KBM-7 (cell line): ENCODE measurements around the gene NOL11.

Source experiments
- DNase-seq: peaks from one replicate; pipeline ENCODE4 v3.0.0-alpha.2; 2015
- in situ Hi-C: fragments of 300-500 bp; cut with MboI; formaldehyde crosslinking; loops from 2 replicates; pipeline ENCODE4 v1.14.3; 2020; ENCODE audit warnings: low sequenced_read_pairs, low pct_unique_long_range_greater_than_20kb, mixed read lengths

NOL11 gene

DNA sequence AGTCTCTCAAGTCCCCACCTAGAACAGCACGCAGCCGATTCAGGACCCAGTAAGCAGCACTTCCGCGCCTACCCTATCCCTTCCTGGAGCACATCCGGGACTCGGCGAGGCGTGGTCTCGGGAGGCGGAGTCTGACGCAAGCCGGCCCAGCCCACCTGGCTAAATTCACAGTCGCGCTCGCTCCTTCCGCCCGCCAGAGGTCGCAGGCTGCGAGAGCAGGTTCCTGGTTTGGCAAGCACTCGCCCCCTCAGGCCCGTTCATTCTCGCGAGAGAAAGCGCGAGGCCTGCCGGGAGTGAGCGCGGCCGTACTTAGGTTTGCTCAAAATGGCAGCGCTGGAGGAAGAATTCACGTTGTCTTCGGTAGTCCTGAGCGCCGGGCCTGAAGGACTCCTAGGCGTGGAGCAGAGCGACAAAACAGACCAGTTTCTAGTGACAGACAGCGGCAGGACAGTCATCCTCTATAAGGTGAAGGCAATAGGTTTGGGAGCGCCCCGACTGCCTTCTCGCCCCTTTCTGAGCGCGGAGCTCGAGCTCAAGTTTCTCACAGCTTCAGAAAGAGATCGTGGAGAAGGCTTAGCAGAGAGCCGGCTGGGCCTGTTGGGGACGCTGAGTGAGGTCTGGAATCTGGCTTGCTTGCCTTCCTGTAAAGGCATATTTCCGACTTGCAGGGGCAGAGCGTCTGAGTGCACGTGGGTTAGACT, at the start of gene NOL11:
NOL11 (plus strand) TSS at position 313 of the 701 bp plus-strand sequence; CDS start at position 325, 12 bp downstream.
- in situ Hi-C loops = no loop called here

GRCh38 chr17:67671493-67671892, 46.2 kb upstream of the NOL11 start:
- in situ Hi-C loops = no loop called here
- no peak for DNase-seq

More for the DNA sequence above, at the start of gene NOL11:
- peak; percentile 100 for DNase-seq

- no peak for DNase-seq
Observed at GRCh38 chr17:67672592-67673335, 45.0 kb upstream of the NOL11 start.

GRCh38 chr17:67675481-67675880, 42.3 kb upstream of the NOL11 start:
- no peak for DNase-seq
- in situ Hi-C loops = no loop called here

More at GRCh38 chr17:67672592-67673335, 45.0 kb upstream of the NOL11 start:
- in situ Hi-C loops = no loop called here

DNA sequence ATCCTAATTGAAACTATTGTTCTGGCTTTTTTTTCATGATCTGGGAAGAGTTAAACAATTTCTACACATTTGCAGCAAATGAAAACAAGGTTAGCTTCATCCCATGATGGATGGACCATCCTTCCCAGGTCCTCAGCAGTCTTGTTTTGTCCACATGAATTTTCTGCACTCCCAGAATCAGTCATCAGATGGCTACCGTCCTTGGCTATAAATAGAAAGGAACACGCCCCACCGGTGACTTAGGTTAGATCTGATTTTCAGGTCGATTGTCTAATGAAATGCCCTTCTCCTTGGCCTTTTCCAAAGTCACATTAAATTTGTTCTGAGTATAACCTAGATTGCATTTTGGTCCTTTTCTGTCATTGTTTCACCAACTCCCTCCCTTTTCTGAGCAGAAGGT, 41.4 kb upstream of the NOL11 start:
- DNase-seq = no peak
- in situ Hi-C loops = no loop called here

- in situ Hi-C loops = no loop called here
- DNase-seq = no peak
Observed at GRCh38 chr17:67678414-67678813, 39.3 kb upstream of the NOL11 start.

DNA sequence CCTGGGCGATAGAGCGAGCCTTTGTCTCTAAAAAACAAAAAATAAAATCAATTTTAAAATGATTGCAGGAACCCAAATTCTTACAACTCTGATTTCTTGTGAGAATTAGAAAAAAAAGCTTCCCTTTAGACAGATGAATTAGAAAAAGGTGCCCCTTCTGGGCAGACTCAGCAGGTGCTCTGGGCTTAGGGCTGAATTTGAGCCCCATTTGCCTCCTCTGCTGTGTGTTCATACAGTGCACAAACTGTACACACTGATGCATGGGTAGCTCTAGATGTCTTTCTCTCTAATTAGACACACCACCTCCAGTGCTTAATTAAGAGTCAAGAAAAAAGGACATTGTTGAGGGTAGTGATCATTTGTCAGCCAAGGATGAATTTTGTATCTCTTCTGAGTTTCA, 38.5 kb upstream of the NOL11 start:
- in situ Hi-C loops = no loop called here
- DNase-seq = no peak

- no peak for DNase-seq
- in situ Hi-C loops = no loop called here
Observed at GRCh38 chr17:67679721-67680120, 38.0 kb upstream of the NOL11 start.

- in situ Hi-C loops = no loop called here
- DNase-seq = no peak
Observed at GRCh38 chr17:67680445-67681224, 37.1 kb upstream of the NOL11 start.

- in situ Hi-C loops = no loop called here
- DNase-seq = no peak
Observed at GRCh38 chr17:67682196-67682595, 35.5 kb upstream of the NOL11 start.

DNA sequence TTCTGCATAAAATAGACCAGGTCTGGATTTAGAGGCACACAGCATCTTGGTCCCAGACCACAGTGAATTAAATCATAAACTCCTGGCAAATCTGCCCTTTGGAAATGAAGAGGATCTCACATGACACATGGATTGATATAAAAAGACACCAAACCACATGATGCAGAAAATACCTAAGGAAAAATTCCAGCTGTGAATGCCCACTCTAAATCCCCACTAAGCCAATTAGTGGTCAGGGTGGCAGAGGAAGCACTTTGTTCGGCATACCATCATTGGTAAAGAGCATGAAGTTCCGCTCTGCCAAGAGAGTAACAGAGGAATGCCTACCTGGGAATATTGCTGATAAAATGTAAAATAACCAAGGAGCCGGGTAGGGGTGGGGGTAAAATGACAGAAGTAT, 32.4 kb upstream of the NOL11 start:
- in situ Hi-C loops = no loop called here
- no peak for DNase-seq

DNA sequence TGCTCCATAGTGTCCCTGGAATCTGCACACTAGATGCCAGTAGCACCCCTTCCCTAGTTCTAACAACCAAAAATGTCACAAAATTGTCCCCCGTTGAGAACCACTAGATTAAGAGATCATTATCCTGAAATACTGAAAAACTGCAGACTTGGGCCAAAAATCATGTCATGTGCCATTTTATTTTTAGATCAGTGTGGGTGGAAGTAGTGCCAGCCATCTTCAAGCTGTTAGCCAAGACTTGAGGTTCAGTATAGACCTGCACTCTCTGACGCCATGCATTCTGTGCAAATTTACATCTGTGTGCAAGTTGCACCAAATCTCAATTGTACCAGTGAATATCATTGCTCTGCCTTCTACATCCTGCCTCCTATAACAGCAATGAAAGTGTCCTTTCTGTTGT, 31.5 kb upstream of the NOL11 start:
- in situ Hi-C loops = no loop called here
- no peak for DNase-seq

DNA sequence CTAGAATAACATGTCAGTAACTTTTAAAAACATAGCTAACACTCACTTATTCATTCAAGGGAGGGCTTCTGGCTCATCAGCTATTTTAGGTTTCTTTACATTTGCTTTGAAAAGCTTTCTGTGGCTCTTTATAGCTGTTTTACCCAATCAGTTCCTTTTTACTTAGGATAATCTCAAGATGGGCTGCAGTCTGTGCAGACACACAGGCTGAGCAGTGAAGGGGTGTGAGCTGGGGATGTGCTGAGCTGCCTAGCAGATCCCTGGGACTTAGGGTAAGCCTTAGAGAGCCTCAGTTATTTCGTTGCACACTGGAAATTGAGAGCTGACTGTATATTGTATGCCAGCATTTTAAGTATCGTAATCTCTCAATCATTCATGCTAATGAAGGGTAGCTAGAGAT, 30.2 kb upstream of the NOL11 start:
- DNase-seq = no peak
- in situ Hi-C loops = no loop called here

DNA sequence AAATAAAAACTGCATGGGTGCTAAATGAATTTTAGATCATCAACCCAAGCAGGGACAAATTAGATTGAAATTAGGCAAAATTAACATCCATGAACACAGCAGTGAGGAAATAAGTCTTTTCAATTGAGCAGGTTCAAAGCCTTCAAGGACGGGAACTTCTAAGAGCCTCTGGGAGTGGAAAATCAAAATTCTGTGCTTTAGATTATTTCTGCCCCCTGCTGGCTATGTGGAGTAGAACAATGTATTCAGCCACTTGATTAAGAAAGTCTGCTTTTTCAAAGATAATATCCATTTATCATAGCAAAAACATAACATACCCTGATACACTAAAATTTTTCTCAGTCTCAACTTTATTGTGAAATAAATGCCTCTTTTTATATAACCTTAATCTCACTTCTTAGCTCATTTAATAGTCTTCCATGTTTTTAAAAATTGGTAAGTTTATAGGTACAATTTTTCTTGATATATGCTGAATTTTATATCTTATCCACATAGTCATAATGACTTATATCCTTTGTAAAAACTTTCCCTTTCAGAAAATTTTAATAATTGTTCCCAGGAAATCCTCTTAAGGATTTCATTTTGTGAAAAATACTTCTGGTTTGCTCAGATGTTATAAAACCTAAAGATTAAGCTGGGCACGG, 28.1 kb upstream of the NOL11 start:
- in situ Hi-C loops = no loop called here
- DNase-seq = peak; percentile 79

DNA sequence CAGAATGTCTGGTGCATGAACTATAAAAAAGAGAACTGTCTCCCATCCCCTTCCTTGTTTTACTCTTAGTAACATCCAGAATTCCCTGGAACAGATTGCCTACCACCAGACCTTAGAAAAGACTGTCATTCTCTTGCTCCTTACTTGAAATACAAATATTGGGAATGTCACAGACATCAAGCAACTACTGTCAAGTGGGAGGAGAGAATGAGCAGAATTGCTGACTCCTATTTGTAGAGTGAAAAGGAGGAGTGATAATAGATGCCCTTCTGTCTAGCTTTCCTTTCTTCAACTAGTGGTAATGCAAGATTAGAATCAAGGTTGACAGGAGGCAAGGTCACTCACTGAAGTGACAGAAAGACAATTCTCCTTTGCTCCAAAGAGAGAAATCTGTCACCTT, 23.9 kb upstream of the NOL11 start:
- in situ Hi-C loops = no loop called here
- no peak for DNase-seq

- no peak for DNase-seq
- in situ Hi-C loops = no loop called here
Observed at GRCh38 chr17:67696347-67696746, 21.4 kb upstream of the NOL11 start.

GRCh38 chr17:67696853-67697498, 20.8 kb upstream of the NOL11 start:
- in situ Hi-C loops = no loop called here

DNA sequence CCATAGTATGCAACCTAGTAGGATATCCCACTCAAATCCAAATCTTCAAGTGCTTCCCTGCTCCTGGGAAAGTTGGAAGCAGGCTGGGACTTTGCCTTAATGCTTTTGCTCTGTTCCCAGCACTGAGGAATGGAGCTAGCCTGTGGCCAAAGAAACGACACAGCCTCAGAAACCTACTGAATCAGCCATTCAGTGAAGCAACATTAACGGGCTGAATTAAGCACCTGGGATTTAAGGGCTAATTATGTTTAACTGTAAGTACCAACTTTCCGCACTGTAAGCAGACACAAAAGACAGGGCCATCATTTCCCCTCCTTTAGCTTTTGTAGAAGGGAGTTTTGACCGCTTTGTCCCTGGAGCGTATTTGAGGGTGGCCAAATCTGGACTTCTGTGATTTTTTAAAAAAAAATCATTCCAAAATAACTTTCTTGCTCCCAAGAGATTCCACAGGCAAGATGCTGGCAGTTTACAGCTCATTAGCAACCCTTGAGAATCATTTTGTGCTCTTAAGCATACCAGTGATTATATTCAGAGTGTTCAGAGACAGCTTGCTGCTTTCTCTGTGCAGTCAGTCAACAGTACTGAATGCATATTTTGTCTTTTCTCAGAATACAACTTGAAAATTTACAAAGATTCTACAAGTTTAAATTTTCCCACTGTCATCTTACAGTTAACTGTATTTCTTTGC, 17.6 kb upstream of the NOL11 start:
- in situ Hi-C loops = no loop called here
- no peak for DNase-seq

More at GRCh38 chr17:67696853-67697498, 20.8 kb upstream of the NOL11 start:
- no peak for DNase-seq
